ENCODE data around the gene CHD5.
"Not testable (repeated sequence)": the region's sequence is repeated elsewhere in the genome, so short reads cannot be mapped to it uniquely, and the experiment has no call there.

CHD5 gene

DNA sequence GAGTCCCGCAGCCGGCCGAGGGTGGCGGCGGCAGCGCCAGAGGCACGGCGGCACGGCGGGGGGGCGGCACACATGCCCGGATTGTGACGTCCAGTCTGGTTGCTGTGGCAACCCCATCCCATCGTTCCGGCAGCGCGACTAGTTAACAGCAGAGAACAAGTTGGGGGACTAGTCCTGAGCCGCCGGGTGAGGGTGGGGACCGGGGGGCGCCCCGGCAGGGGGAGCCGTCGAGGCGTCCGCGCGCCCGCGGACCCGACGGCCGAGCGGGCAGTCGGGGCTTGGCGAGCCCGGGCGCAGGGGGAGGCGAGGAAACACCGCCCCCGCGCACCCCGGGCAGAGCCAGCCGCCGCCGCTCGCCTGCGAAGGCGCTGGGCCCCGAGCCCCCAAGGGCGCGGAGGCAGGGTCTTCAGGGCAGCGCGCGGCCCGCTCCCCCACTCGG is at the start of gene CHD5:
Gene CHD5 (minus strand): TSS at position 54 of the 439 bp plus-strand sequence. CDS start 298 bp downstream, outside the sequence.
- DNase-seq (ENCODE audit: low spot score): no peak

DNA sequence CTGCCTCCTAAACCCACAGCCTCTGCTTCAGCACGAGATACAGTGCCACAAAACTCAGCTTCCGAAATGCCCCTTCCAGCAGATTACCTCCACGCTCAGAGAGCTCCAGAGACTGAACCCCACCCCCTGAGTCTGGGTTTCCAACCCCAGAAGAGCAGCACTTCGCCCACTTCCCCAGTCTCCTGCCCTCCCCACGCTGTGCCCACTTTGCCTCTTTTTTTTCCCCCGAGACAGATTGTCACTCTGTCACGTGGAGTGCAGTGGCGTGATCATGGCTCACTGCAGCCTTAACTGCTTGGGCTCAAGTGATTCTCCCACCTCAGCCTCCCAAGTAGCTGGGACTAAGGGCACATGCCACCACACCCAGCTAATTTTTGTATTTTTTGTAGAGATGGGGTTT is 45.5 kb upstream of the CHD5 start:
- no peak for DNase-seq (ENCODE audit: low spot score)

DNA sequence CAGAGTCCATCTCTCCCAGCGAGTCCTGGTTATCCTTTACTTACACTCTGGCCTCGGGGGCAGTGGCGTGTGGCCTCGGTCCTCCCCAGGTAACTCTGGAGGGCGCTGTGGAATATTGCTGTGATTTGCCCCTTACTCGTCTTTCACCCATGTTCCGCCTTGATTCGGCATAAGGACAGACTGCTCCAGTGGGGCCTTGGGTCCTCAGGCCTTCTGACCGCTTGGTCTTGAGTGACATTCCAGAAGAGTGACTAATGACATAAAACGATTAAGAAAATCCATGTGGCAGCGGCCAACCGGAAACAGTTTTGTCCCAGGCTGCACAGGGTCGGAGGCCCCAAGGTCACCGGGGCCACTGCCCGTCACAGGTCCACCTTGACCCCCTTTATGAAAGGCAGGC is 44.6 kb upstream of the CHD5 start:
- peak; percentile 72 for DNase-seq (ENCODE audit: low spot score)

DNA sequence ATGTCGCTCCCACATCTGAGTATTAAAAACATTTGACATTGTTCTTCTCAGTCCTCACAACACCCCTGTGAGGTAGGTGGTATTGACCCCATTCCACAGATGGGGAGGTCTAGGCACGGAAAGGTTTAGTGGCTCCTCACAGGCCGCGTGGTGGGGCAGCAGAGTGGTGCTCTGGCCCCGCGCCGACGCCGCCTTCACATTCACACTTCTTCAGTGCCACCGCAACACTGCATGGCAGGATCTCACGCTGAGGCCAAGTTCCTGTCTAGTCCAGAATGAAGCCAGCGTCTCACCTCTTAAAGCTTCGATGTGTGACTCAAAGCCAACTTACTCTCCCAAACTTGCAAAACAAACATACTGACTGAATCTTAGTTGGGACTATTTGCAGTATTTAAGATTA is 43.5 kb upstream of the CHD5 start:
- DNase-seq (ENCODE audit: low spot score): no peak

DNA sequence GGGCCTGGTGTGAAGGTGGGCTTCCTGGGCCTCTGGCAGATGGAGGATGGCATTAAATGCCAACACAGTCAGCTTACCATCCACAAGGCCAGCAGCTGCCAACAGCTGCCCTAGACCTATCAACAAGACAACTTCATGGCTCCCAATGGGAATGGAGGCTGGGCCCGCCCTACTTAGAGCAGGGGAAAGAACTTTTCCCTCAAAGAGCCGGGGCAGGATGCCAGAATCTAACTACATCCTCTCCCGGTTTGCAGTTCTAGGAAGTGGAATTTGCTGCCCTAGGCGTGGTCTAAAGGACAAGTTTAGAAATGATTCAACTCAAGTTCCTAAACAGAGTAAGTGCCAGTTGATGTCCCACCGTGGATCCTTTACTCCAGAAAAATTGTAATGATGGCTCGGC is 42.5 kb upstream of the CHD5 start:
- no peak for DNase-seq (ENCODE audit: low spot score)

DNA sequence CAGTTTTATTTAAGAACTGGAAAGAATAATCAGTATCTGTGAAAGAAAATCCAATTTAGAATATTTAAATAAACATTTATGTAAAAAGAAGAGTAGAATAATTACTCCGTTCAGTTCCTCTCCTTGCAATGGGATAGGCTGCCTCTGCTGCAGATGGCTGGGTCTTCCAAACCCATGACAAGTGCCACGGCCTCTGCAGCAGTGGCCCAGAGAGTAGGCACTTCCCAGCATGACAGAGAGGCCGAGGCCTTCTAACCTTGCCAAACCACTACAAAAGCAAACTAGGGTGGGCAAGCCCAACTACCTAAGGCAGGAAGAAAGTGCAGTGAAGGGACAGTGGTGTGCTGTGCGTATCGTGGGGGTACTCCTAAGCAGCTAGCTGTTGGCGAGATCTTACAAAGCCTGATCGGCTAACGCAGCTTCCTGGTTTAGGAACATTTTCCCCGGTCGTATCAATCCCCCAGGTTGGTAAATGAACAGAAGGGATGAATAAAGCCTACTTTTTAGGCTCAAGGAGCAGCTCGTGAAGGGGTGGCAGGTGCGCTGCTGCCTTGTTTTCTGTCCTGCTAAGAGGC is 41.2 kb upstream of the CHD5 start:
- DNase-seq (ENCODE audit: low spot score): no peak

DNA sequence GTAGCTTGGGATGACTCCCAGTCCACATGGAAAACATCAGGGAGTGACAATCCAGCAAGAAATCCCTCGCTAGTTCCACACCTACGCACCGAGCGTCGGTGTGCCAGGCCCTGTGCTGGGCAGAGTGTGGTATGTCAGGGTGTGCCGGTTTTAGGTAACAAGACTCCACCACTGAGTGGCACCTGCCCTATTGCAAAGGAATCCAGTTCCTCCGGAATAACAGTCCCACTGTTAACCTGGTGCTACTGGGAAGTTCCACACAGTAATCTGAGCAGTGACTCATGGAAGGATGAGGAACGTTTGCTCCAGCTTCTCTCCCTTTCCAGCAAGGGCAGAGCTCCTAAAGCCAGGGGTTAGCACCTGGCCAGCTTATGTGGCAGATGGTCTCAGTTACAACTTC is 40.1 kb upstream of the CHD5 start:
- peak; percentile 73 for DNase-seq (ENCODE audit: low spot score)

DNA sequence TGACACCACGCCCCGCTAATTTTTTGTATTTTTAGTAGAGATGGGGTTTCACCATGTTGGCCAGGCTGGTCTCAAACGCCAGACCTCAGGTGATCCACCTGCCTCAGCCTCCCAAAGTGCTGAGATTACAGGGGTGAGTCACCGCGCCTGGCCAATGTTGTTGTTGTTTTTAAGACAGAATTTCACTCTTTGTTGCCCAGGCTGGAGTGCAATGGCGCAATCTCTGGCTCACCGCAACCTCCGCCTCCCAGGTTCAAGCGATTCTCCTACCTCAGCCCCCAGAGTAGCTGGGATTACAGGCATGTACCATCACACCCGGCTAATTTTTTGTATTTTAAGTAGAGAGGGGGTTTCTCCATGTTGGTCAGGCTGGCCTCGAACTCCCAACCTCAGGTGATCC is 39.5 kb upstream of the CHD5 start:
- DNase-seq (ENCODE audit: low spot score): not testable (repeated sequence)

DNA sequence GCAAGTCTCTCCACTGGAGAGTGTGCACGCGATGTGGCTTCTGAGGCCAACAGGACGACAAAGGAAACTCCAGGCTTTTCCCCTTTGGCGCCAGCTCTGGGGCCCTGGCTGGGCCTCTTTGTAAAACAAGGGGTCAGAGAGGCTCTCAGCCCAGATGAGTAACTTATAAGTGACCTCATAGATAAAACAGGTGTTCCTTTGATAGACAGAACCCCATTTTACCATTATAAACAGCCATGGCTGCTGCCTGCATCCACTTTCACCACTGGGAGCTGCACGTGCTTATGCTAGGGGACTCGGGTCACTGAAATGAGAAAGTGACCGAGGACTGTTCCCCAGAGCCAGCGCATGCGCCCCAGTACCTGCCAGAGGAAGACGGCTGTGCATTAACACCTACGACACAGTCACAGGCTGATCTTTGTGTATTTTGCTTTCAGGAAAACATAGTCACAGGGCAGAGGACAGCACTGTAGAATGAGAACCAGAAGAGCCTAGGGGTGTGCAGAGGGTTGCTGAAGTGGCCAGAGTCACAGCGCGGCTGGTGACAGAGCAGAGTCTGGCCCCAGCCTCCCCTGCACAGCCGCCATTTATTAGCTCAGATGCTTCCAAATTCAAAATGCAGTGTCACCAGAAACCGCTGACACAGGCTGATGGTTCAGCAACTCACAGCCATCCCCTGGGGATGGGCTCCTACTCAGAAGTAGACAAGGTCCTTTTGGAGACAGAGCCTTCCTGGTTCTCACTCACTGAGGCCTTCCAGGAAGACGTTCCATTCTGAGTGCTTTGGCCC is 38.4 kb upstream of the CHD5 start:
- DNase-seq (ENCODE audit: low spot score): no peak

DNA sequence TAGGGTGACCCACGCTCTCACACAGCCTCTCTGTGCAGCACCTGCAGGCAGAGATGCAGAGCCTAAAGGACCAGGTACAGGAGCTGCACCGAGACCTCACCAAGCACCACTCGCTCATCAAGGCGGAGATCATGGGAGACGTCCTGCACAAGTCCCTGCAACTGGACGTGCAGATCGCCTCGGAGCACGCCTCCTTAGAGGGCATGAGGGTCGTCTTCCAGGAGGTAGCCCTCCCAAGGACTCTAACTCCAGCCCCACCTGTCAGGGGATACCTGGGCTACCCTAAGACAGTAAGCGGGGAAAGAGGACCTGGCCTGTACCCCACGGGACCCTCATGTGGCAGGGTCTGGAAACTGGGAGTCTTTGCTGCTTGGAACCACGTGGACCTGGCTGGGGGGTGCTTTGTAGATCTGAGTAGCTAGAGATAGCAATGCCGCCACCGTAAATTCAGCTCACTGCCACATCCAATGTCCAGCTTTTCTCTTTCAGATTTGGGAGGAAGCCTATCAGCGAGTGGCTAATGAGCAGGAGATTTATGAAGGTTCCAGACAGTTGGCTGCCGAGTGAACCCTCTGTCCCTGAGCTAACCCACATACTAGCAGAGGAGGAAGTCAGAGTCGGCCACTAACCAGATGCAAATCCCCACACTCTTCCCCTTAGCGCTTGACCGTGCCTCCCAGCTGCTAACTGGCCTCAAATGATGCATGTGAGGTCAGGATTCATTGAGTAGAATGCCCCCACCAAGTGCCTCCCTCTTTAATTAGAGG is 32.3 kb upstream of the CHD5 start:
- DNase-seq (ENCODE audit: low spot score): no peak

DNA sequence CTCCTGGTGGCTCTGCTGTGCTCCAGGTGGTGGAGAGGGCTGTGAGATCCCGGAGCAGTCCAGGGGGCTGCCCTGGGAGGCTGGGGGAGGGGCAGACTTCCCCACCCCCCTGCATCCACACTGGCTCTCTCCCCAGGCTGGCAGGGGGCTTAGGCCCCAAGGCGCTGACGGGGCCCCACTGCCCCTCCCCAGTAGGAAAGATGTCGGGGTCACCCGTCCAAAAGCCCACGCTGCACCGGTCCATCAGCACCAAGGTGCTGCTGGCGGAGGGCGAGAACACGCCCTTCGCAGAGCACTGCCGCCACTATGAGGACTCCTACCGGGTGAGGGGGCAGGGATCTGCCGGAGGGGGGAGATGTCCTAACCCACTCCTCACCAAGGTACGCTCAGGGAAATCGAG is 31.6 kb upstream of the CHD5 start:
- no peak for DNase-seq (ENCODE audit: low spot score)

DNA sequence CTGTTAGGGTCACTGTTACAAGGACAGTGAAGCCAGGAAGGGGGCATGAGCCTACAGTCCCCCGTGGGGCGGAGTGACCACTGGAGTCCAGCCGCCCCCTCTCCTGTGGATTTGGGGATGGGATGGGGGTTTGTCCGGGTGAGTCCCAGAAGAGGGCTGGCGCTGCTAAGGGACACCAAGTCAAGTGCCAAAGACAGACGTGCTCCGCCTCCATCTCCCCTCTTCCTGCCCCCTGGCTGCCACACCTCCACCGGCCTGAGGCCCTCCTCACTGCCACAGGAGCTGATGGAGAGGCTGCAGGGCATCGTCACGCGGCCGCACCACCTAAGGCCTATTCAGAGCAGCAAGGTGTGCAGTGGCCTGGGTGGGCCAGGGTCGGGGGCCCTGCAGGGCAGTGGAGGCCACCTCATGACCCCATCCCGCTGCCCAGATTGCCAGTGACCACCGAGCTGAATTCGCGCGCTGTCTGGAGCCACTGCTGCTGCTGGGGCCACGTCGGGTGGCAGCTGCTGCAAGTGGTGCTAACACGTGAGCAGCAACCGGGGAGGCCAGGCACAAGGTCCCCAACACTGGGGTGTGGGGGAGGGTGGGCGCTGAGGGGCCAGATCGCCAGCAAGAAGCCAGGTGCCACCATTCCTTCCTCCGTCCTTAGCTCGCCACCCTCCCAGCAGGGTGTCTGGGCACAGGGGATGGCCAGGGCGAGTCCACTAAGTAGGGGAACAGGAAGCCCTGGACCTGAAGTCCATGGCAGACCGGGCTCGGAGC is 30.7 kb upstream of the CHD5 start:
- DNase-seq (ENCODE audit: low spot score): no peak

DNA sequence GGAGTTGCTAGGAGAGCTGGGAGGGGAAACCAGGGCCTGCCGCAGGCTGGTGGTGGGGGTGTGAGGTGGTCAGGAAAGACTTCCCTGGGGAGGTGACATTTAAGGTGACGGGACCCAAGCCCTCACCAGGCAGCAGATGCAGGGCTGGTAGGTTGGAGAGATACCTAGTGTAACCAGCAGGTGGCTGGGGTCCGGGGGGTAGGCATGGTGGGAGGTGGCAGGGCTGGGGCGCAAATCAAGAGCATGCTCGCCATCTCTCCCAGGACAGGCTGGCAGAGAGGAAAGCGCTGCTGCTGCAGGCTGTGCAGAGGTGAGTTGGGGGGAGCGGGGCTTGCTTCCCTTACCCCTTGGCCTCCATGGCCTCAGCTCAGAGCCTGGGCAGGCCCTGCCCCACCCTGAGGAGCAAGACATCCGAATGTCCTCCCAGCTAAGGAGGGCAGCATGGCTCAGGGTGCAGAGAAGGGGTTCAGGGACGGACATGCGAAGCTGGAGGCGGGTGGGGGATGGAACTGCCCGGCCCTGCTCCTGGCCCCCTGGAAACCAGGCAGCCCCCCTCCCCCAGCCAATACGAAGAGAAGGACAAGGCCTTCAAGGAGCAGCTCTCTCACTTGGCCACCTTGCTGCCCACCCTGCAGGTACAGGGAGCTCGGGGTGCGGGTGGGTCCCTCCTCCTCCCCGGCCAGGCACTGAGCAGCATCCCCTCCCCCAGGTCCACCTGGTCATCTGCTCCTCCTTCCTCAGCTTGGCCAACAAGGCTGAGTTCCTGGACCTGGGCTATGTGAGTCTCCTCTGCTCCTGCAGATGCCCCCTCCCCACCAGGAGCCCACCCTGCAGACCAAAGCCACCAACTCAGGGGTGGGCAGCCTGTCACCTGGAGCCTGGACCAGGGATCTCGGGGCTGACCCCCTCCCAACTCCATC is 29.8 kb upstream of the CHD5 start:
- DNase-seq (ENCODE audit: low spot score): no peak

DNA sequence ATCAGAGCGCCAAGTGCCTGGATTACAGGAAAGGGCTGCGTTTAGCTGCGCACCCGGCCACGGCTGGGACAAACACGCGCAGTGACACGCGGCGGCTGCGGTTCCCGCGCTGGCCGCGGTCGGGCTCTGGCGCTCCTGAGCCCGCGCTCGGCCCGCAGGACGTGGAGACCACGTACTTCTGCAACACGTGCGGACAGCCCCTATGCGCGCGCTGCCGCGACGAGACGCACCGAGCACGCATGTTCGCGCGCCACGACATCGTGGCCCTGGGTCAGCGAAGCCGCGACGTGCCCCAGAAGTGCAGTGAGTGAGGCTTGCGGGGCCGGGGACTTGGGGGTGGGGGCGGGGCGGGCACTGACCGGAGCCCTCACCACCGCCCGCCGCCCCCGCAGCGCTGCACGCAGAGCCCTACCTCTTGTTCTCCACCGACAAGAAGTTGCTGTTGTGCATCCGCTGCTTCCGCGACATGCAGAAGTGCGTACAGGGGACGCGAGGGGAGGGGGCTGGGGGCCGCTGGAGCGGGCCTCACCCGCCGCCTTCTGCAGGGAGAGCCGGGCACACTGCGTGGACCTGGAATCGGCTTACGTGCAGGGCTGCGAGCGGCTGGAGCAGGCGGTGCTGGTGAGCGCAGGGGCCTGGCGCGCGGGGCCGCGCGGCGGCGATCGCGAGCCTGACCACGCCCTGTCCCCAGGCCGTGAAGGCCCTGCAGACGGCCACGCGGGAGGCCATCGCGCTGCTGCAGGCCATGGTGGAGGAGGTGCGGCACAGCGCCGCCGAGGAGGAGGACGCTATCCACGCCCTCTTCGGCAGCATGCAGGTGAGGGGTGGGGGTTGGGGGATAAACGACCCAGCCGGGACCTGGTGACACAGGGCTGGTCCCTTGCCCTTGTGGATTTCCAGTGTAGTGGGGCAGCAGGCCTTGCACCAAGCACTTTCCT is 28.9 kb upstream of the CHD5 start:
- no peak for DNase-seq (ENCODE audit: low spot score)

DNA sequence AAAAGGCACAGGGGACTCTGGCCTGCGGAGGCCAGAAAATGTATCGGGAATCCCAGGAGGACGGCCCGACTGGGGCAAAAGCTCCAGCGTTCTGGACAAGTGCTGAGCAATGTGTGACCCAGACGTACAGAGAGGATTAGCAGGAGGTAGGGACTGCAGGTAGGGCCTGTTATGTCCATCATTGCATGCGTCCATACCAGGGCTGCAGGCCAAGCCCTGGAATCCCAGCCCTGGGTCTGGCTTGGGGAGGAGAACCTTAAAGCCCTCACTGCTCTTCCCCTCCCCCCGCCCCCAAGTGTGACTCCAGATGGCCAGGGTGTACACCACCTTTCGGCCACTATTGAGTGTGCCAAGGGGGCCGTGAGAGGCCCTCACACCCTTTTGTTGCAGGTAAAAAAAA is 27.8 kb upstream of the CHD5 start:
- no peak for DNase-seq (ENCODE audit: low spot score)

DNA sequence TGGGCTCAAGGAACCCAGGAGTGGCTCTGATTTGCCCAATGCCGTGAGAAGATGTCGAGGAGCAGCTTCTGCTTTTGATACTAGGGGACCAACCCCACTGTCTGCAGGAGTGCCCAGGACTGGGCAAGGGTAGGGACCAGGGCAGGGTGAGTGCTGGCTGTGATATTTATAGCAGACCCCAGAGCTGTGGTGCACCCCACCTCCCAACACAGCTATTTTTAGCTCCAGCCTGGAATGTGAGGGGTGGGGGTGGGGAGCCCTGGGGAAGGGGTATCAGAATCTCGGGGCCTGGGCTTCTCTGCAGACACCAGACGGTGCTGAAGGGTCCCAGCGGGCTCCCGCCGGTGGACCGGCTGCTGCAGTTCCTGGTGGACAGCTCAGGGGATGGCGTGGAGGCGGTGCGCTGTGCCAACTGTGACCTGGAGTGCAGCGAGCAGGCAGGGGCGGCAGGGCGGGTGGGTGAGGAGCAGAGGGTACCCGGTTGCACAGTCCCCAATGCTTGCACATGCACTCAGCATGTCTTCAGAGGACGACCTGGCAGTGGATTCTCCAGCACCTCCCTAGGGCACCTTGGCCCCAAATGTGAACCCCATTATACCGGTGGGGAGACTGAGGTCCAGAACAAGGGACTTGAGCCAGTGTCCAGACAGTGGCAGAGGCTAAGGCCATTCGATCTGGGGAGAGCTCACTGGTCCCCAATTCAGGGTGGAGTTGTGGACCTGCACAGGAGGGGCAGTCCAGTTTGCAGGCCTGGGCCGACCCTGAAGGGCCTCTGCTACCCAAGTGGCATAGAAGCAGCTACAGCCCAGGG is 27.2 kb upstream of the CHD5 start:
- DNase-seq (ENCODE audit: low spot score): no peak

DNA sequence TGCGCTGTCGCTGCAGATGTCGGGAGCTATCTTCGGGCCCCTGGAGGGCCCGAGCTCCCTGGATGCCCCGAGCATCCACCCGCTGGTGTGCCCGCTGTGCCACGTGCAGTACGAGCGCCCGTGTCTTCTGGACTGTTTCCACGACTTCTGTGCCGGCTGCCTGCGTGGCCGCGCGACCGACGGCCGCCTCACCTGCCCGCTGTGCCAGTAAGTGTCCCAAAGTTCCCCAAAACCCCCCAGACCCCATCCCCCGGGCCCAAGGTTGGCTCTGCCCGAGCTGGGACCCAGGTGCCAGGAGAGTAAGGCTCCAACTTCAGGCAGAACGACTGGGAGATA is 26.4 kb upstream of the CHD5 start:
- no peak for DNase-seq (ENCODE audit: low spot score)

DNA sequence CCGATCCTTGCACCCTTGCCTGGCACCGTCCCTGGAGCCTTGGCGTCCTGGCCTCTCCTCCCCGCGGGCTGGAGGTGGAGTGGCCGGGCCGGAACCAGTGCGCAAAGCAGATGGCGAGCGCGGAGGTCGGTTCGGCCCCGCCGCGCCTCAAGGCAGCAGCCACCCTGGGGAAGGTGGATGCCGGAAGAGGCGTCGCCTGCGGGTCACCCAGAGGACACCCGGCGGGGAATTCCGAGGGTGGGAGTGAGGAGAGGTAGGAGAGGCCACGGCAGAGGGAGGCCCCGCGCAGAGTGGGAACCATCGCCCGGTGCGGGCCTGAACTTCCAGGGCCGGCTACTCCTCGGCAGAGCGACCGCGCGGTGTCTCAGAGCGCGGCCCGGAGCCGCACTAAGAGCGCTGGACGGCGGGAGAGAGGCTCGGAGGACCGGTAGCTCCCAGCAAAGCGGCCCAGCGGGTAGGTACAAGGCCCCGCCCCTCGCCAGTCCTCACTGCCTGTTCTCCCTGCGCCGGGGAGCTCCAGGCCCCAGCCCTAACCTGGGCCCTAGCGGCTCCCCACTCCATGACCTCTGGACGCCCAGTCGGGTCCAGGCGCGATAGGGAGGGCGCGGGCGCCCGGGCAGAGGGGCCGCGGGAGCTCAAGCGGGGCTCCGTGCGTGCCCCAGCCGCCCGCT is 25.9 kb upstream of the CHD5 start, which contains the start of gene RNF207:
Gene RNF207 (plus strand): TSS at position 271 of the 671 bp plus-strand sequence. CDS start 417 bp downstream, outside the sequence.
- DNase-seq (ENCODE audit: low spot score): peak; percentile 90

DNA sequence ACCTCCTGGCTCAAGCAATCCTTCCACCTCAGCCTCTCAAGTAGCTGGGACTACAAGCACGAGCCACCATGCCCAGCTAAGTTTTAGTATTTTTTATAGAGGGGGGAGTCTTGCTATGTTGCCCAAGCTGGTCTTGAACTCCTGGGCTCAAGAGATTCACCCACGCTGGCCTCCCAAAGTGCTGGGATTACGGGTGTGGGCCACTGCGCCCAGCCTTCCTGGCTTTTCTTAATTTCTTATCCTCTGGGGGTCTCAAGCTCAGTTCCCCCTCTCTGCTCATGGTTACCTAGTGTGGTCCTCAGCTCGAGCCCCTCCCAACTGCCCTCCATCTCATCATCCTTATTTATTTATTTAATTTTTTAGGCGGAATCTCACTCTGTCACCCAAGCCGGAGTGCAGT is 22.1 kb upstream of the CHD5 start:
- no peak for DNase-seq (ENCODE audit: low spot score)
